Thyroid gland (tissue), 4 donors: ENCODE results near the gene BCL6. TPM values are rescaled to one million over a fixed set of nuclear protein-coding genes. Genes with fewer than 3 reads are reported as not detected.
A peak's percentile ranks its signal among the peaks of the same experiment; 100 is the strongest.

Source experiments
- DNase-seq, 2 donors: peaks; one replicate each; pipeline ENCODE4 v3.0.0-alpha.2; 2019
- H3K27ac ChIP-seq, 3 donors: fragments of 200-600 bp; sonication (generic); 1 replicate in 2 of 3; 2 replicates in 1 of 3; pipeline ENCODE4 v1.5.1; 2016 to 2019; ENCODE audit warnings: mild to moderate bottlenecking in 1 of 3, moderate library complexity in 1 of 3
- H3K27me3 ChIP-seq: fragments of 200-600 bp; sonication (generic); one replicate; pipeline ENCODE4 v1.5.1; 2019
- H3K36me3 ChIP-seq, 2 donors: fragments of 200-600 bp; sonication (generic); one replicate each; pipeline ENCODE4 v1.5.1; 2016 to 2019
- H3K4me1 ChIP-seq, 2 donors: fragments of 200-600 bp; sonication (generic); one replicate each; pipeline ENCODE4 v1.5.1; 2017 to 2019
- H3K4me3 ChIP-seq, 3 donors: fragments of 200-600 bp; sonication (generic); replicated peaks in 1 of 3; 1 replicate in 2 of 3; 2 replicates in 1 of 3; pipeline ENCODE4 v1.5.1; 2016; ENCODE audit warnings: mild to moderate bottlenecking in 1 of 3
- H3K9me3 ChIP-seq: fragments of 200-600 bp; sonication (generic); one replicate; pipeline ENCODE4 v1.5.1; 2017
- POLR2A ChIP-seq, 2 donors: fragments of 450-650 bp; IDR thresholded peaks; one replicate each; pipeline ENCODE4 v1.6.1; 2017; ENCODE audit warnings: antibody characterized with exemption in 2 of 2, mild to moderate bottlenecking in 2 of 2, moderate library complexity in 1 of 2
- WGBS, 2 donors: methylation state at CpG; one replicate each; pipeline ENCODE4 v1.1.5; 2017; 5-methylcytosine and 5-hydroxymethylcytosine counted together
- intact Hi-C: fragments of 100-400 bp; cut with DNase I; formaldehyde crosslinking; loops from one replicate; pipeline ENCODE4 v1.15.1; 2023
- total RNA-seq, 4 donors: library from RNA; depleted of rRNA; stranded (reverse); fragments of >200 nt; gene quantifications; one replicate each; pipeline ENCODE4 v1.2.3, GENCODE V29; 2016
- TF ChIP-seq, protein P1 (sequence below), 6 experiments: fragments of 200-600 bp in 3 of 6; fragments of 450-650 bp in 3 of 6; sonication (generic) in 3 of 6; IDR thresholded peaks; one replicate each; pipeline ENCODE4 v1.5.1; 2016 to 2019; ENCODE audit warnings: antibody characterized with exemption in 6 of 6, mild to moderate bottlenecking in 2 of 6, inconsistent platforms in 1 of 6, moderate library complexity in 1 of 6

The BCL6 gene
- total RNA-seq, 4 donors from 2014 or later, result 40.3 to 109 (median 67.2) TPM

DNA sequence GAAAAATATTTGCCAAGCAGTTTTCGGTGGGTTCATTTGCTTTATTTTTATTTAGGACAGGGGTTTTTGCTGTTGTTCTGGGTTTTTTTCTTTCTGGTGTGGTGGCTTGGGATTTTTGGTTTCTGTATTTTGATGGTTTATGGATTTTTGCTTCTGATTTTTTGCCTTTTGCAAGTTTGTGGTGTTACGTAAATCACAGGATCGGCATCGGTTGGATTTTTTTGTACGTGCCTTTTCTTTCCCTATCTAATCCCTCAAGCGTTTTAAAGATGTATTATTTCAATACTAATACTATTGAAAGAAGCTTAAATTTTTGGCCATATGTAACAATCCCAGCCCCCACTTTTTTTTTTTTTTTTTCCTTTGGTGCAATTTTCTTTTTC is 782 bp upstream of the BCL6 start:
- TF ChIP-seq, protein P1, sequence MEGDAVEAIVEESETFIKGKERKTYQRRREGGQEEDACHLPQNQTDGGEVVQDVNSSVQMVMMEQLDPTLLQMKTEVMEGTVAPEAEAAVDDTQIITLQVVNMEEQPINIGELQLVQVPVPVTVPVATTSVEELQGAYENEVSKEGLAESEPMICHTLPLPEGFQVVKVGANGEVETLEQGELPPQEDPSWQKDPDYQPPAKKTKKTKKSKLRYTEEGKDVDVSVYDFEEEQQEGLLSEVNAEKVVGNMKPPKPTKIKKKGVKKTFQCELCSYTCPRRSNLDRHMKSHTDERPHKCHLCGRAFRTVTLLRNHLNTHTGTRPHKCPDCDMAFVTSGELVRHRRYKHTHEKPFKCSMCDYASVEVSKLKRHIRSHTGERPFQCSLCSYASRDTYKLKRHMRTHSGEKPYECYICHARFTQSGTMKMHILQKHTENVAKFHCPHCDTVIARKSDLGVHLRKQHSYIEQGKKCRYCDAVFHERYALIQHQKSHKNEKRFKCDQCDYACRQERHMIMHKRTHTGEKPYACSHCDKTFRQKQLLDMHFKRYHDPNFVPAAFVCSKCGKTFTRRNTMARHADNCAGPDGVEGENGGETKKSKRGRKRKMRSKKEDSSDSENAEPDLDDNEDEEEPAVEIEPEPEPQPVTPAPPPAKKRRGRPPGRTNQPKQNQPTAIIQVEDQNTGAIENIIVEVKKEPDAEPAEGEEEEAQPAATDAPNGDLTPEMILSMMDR (IDR thresholded peaks at IDR 0.05), result no peak
- no peak for TF ChIP-seq POLR2A (IDR thresholded peaks at IDR 0.05)
- Histone ChIP-seq H3K4me3 (peak overlapping the region in 2 of 3 donors; percentile 55 to 72), H3K36me3 (no peaks in the 10 kb centered on the region), H3K9me3 (no peaks in the 10 kb centered on the region), H3K27ac (peak overlapping the region; percentile 97 to 100 (median 100)), H3K4me1 (peaks cover 31 to 45% of the 10 kb centered on the region in 2 donors), H3K27me3 (no peaks in the 10 kb centered on the region)
- 7 to 12% methylated on average over 6 of the region's 6 CpGs for WGBS, 2 donors
- DNase-seq, result no peak
- intact Hi-C loops, result loop anchor here (10.0 kb wide), 1 partner anchor 879 kb away; no protein-coding TSS in a partner anchor

DNA sequence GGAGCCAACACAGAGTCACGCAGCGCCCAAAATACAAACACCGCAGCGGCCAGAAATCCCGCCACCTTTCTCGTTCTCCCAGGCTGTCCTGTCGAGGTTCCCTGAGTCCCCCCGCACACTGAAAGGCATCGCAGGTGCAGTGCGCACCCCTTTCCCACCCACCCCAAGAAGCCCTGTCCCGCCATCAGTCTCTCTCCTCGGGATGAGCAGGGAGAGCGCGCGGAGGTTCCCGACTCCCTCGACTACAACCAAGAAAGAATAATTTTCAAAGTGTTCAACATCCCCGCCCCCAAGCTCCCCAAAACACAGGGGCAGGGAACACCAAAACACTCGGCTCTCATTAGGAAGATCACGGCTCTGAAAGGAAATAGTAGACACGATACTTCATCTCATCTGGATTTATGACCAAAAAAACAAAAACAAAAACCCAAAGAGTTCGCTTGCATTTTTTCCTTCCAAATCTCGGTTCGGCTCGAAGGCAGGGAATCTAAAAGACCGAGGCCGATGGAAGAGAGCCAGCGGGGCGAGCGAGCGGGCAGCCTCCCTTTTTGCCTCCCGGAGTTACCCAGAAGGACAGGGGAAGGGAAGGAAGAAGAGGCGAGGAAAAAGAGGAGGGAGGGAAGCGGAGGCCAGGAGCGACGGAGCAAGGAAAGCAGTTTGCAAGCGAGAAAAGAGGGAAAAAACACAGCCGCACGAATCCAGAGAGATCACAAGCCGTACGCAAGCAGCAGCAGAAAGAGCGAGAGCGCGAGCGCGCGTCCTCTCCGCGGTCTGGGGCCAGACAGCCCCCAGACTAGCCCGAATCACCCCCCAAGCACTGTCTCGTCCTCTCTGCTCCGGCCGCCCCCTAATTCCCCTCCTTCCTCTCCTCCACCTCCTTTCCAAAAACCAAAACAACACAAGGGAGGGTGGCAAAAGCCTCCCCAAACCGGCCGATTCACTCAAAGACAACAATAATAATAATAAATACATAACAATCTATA is 808 bp downstream of the BCL6 start:
- Histone ChIP-seq H3K27me3 (no peaks in the 10 kb centered on the region), H3K4me3 (peak overlapping the region; percentile 69 to 87 (median 72)), H3K36me3 (no peaks in the 10 kb centered on the region), H3K27ac (peak overlapping the region; percentile 97 to 100 (median 100)), H3K4me1 (peaks cover 36 to 45% of the 10 kb centered on the region in 2 donors), H3K9me3 (no peaks in the 10 kb centered on the region)
- DNase-seq, result peak; percentile 71 to 75
- intact Hi-C loops, result loop anchor here (5.0 to 10.0 kb wide), 2 partner anchors 880 to 1213 kb away; no protein-coding TSS in a partner anchor
- 0% methylated on average over 55 of the region's 55 CpGs for WGBS, 2 donors
- peak in 1 of 2 donors; percentile 10 for TF ChIP-seq POLR2A (IDR thresholded peaks at IDR 0.05)
- TF ChIP-seq, protein P1 (IDR thresholded peaks at IDR 0.05), result no peak

DNA sequence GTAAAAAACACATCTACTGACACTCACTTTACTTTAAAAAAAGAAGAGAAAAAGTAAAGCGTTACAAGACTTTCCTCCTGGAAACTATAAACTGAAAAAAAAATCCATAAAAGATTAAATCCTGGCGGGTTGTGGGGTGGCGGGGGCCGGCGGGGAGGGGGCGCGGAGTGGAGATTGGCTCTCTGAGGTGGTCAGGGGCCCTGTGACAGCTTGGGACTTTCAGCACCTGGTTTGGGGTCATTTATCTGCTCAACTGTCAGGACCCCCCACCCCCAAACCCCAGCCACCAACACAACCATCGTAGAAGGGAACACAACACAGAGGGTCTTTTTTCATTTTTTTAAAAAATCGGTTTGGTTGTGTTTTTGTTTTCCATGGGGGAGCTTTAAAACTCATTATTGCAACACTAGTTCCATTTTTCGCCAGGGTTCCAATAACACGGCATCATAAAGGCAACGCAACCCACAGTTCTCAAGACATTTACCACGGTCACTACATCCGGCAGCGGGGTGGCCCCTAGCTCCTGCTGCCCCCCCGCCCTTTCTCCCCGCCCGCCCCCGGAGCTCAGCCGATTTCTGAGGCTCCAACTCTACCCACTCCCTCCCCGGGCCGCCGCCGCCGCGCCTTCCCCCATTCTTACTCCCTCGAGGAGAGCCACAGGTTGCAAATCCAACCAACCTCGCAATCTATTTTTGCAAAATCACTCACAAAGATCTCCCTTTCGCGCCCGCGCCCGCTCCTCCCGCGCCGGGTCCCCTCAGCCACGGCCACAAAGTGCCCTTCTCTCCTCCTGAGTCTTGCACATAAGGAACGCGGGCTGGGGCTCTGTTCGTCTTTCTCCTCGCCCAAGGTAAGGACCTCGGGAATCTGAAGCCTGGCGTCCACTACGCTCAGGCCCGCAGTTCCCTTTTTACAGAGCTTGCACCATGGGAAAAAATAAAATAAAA is 1.8 kb downstream of the BCL6 start:
- peaks cover 37 to 39% of the 10 kb centered on the region in 2 donors for H3K4me1 ChIP-seq
- intact Hi-C loops, result loop anchor here (5.0 to 10.0 kb wide), 2 partner anchors 881 to 1214 kb away; no protein-coding TSS in a partner anchor
- DNase-seq, result peak; percentile 77 to 83

DNA sequence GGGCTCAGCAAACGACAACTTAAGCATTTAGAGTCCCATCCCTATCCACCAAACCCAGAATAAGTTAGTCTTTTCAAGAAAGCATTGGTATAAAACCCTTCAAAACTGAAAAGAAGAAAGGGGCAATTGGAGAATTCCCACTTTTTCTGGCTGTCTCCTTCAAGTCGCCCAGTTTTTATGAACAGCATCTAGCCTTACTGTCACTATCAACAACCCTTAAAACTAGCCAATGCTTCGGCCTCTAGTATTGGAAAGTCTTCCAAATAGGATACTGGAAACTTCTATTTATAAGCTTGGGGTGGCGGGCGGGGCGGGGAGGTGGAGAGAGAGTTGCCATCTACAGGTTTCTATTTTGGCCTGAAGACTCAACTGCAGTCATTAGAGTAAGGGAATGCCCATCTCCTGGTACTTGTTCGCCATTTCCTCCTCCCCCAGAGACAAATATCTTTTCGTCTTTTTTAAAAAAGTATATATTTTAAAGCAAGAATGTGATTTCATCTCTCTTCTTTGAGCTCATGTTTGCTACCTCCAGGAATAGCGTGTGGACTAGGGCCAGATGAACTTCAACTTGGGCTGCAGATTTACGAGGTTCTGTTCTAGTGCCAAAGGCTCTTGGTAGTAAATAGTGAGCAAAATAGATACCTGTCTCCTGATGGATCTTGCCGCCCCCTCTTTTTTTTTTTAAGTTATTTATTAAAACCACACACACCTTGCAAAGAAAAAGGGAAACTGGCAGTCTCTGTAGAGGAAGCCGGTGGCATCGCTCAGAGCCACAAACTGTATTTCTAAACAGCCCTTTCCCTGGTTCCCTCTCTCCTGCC is 2.7 kb downstream of the BCL6 start:
- H3K36me3 ChIP-seq, result no peaks in the 10 kb centered on the region
- H3K4me3 ChIP-seq, result peak overlapping the region in 2 of 3 donors; percentile 72 to 87
- TF ChIP-seq, protein P1 (IDR thresholded peaks at IDR 0.05), result peak in 3 of 6 experiments; percentile 1 to 9 (median 6)
- no peak for TF ChIP-seq POLR2A (IDR thresholded peaks at IDR 0.05)
- 65 to 74% methylated on average over 13 of the region's 13 CpGs for WGBS, 2 donors
- peak in 1 of 2 donors; percentile 19 for DNase-seq
- peaks cover 30% of the 10 kb centered on the region in 2 donors for H3K4me1 ChIP-seq
- H3K9me3 ChIP-seq, result no peaks in the 10 kb centered on the region
- peak overlapping the region; percentile 97 to 100 (median 100) for H3K27ac ChIP-seq
- intact Hi-C loops, result loop anchor here (5.0 to 10.0 kb wide), 2 partner anchors 882 to 1215 kb away; no protein-coding TSS in a partner anchor
- no peaks in the 10 kb centered on the region for H3K27me3 ChIP-seq

More for the DNA sequence above, 1.8 kb downstream of the BCL6 start:
- no peaks in the 10 kb centered on the region for H3K27me3 ChIP-seq
- no peaks in the 10 kb centered on the region for H3K9me3 ChIP-seq
- TF ChIP-seq, protein P1 (IDR thresholded peaks at IDR 0.05), result no peak
- TF ChIP-seq POLR2A (IDR thresholded peaks at IDR 0.05), result peak in 1 of 2 donors; percentile 67
- H3K27ac ChIP-seq, result peak overlapping the region; percentile 97 to 100 (median 100)
- H3K4me3 ChIP-seq, result peak overlapping the region; percentile 69 to 87 (median 72)
- 8% methylated on average over 42 to 45 of the region's 45 CpGs for WGBS, 2 donors
- no peaks in the 10 kb centered on the region for H3K36me3 ChIP-seq
